ENCODE results near the gene PER3.

Gene PER3

GRCh38 chr1:7783826-7784491 lies at the start of gene PER3:
TSS of gene PER3 (plus strand) at chr1:7784291. CDS start at chr1:7784878, 587 bp downstream.
- peak; percentile 97 to 98 for DNase-seq

- no peak for DNase-seq
Observed at GRCh38 chr1:7738044-7738443, 46.0 kb upstream of the PER3 start.

- DNase-seq = no peak
Observed at GRCh38 chr1:7743346-7743745, 40.7 kb upstream of the PER3 start.

- DNase-seq = no peak
Observed at GRCh38 chr1:7744882-7745281, 39.2 kb upstream of the PER3 start.

GRCh38 chr1:7745783-7746182 lies 38.3 kb upstream of the PER3 start:
- no peak for DNase-seq

- no peak for DNase-seq
Observed at GRCh38 chr1:7747605-7748004, 36.5 kb upstream of the PER3 start.

GRCh38 chr1:7749126-7749525 lies 35.0 kb upstream of the PER3 start:
- no peak for DNase-seq

GRCh38 chr1:7751174-7751573 lies 32.9 kb upstream of the PER3 start:
- DNase-seq = no peak

- peak; percentile 52 to 70 for DNase-seq
Observed at GRCh38 chr1:7752512-7753417, 31.3 kb upstream of the PER3 start.

GRCh38 chr1:7753641-7754040 lies 30.4 kb upstream of the PER3 start:
- DNase-seq = no peak

GRCh38 chr1:7754234-7754633 lies 29.9 kb upstream of the PER3 start:
- no peak for DNase-seq

GRCh38 chr1:7755448-7755847 lies 28.6 kb upstream of the PER3 start:
- DNase-seq = no peak

- no peak for DNase-seq
Observed at GRCh38 chr1:7760245-7760644, 23.8 kb upstream of the PER3 start.

GRCh38 chr1:7761103-7761502 lies 23.0 kb upstream of the PER3 start:
- no peak for DNase-seq

GRCh38 chr1:7767176-7767575 lies 16.9 kb upstream of the PER3 start:
- no peak for DNase-seq

GRCh38 chr1:7768583-7768982 lies 15.5 kb upstream of the PER3 start:
- no peak for DNase-seq

- no peak for DNase-seq
Observed at GRCh38 chr1:7769673-7770412, 14.2 kb upstream of the PER3 start.

- peak in 1 of 2 experiments; percentile 56 for DNase-seq
Observed at GRCh38 chr1:7770669-7770996, 13.5 kb upstream of the PER3 start.

GRCh38 chr1:7770997-7771822 lies 12.9 kb upstream of the PER3 start, which contains the start of gene VAMP3:
TSS of gene VAMP3 (plus strand) at chr1:7771296. CDS start at chr1:7771384, 88 bp downstream.
- peak; percentile 69 to 71 for DNase-seq

GRCh38 chr1:7771823-7772299 lies 12.2 kb upstream of the PER3 start:
- DNase-seq = peak in 1 of 2 experiments; percentile 17

GRCh38 chr1:7777591-7777990 lies 6.5 kb upstream of the PER3 start:
- no peak for DNase-seq

GRCh38 chr1:7778133-7778628 lies 5.9 kb upstream of the PER3 start:
- no peak for DNase-seq

All from NCI-H2081 (cell line).